GM19099 (cell line): ENCODE measurements around the gene PDCD4.

Experiments
- POLR2A ChIP-seq: IDR thresholded peaks from 3 replicates; pipeline ENCODE4 v1.6.1; 2011; ENCODE audit warnings: low read depth; ENCODE audit not compliant: insufficient read length; ENCODE audit errors: extremely low read depth

Gene PDCD4

DNA sequence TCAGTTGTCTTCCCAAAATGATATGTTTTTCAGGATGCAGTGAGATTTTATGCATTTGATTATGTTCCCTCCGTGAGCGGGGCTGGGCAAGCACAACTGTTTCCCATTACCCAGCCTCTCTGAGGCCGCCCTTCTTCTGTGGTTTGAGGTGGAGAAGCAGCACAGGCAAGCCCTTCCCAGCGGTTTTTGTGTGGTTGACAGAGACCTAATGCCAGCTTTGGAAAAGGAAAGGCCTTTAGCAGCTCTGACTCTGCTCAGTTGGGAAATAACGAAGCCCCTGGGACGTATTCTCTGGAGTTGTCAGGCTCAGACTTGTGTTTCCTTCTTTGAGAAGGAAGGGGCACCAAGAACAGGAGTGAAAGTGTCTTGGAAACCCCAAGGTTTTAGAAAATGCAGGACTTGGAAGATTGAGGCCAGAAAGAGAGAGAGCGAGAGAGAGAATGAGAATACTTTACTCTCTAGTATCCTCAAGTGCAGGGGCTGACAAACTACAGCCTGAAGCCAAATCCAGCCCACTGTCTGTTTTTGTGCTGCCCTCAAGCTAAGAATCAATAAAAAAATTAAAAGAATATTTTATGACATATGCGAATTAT, 20.6 kb upstream of the PDCD4 start:
- TF ChIP-seq POLR2A: no peak

DNA sequence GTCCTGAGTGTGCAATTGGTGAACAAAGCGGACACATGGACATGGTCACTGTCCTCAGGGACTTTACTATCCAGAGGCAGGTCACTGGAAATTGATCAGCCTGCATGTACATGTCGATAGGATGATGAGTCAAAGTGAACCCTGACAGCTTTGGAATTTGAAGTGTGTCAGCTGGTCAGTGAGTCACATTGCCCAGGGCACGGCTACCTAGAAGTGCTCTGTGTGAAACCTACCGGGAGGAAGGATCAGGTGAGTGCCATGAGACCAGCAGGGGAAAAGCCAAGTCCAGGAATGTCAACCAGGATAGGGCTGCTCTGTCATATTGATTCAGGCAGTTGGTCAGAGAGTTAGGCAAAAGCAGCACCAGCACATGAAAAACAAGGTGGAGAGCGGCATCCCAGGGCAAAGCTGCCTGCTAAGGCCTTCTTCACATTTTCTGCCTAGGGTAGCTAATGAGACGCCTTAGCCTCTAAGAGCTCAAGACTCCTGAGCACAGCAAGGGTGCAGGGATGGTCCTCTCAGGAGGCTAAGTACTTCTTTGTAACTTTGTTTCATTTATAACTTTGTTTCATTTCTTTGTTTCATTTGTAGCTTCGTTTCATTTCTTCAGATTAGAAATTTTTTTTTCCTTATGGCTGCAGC, 19.4 kb upstream of the PDCD4 start:
- TF ChIP-seq POLR2A: no peak

DNA sequence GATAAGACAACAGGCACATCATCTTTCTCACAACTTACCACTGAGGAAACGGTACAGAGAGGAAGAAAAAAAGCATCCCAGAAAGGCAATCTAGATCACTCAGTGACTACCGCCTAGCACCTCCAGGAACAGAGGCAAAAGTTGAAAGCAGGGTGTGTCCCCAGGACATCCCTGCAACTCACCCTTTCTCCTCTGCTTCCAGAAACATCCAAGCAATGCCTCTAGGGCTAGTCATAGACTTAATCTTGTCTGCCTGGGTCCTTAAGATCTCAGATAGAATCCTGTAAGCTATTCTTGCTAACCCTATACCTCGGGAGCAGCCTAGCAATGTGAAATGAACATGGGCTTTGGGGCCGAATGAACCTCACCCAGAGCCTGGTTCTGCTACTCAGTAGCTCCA, 18.8 kb upstream of the PDCD4 start:
- TF ChIP-seq POLR2A: no peak

DNA sequence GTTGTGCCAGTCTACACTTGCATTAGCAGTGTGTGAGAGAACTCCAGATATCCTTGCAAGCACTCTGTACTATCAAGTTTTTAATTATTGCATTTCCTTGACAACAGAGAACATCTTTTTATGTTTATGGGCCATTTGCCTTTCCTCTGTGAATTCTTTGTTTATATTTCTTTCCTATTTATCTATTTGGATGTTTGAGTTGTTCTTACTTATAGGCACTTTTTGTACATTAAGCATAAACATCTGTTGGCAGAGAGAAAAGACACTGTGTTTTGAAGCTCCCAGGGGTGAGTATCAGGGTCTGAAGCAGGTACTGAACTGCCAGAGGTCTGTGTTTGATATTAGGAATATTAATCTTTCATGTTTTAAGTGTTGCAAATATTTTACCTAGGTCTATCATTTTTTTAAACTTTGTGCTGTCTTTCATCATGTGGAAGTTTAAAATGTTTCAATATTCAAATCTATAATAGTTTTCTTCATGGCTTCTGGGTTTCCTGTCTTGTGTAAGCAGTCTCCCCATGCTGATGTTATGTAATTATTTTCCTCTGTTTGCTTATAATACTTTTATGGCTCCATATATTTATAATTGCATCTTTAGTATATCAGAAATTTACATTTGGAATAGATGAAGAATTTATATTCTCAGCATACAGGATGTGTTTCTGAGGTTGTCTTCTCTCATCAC, 17.7 kb upstream of the PDCD4 start:
- no peak for TF ChIP-seq POLR2A

DNA sequence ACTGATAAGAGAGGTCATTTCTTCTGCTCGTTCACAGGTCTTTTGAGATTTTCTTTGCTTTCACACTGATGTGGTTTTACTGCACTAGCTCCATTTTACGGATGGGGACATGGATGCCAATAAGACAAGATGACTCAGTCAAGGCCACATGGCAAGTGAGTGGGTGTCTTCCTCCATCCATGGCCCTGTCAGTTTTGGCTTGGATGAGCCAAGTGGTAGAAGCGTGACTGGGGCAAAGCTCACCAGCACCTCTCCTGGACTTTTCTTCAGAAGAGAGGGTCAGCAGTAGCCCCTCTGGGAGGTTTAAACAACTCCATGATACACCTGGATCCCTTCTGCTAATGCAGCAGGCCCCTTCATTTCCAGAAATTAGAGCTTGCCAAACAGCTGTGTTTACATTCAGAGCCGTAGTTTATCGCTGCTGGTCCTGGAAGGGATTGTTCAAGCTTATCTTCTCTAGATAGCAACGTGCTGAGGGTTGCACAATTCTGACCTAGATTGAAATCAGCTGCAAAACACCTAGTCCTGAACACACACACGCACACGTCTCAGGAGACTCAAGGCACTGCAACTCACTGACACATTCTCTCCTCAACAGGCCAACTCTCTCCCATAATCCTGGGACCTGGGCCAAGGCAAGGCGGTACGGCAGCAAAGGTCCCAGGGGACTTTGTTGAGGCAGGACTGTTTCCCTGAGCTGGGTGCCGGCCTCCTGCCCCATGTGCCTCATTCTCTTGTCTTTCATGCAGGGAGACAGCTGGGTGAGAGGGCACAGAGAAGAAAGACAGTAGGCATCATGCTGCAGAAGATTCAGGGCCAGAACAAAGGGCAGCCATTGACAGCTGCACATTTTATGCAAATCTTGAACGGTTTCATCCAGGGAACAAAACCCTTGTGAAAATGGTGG, 14.2 kb upstream of the PDCD4 start:
- TF ChIP-seq POLR2A: no peak

DNA sequence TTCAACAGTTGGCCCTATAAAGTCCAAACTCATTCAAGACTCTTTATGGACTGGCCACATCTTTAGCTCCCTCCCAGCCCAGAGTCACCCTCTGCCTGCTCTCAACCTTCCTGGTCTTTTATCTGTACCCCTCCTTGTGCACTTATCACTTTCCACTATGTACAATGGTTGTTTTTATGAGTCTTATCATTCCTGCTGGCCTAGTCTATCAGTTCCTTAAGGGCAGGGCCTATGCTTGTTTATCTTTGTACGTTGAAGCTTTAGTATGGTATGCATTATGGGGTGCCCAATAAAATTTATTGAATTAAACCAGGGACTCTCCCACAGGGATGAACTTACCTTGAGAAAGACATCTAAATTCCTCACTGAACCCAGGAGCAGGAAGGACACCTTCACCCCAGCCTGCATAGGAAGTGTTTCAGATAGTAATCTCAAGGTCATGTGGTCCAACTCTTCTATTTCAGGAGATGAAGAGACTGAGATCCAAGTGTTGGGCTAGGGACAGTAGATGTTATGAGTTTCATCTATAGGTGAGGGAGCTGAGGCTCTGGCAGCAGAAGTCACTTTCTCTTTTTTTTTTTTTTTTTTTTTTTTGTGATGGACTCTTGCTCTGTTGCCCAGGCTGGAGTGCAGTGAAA, 13.3 kb upstream of the PDCD4 start:
- TF ChIP-seq POLR2A: no peak

DNA sequence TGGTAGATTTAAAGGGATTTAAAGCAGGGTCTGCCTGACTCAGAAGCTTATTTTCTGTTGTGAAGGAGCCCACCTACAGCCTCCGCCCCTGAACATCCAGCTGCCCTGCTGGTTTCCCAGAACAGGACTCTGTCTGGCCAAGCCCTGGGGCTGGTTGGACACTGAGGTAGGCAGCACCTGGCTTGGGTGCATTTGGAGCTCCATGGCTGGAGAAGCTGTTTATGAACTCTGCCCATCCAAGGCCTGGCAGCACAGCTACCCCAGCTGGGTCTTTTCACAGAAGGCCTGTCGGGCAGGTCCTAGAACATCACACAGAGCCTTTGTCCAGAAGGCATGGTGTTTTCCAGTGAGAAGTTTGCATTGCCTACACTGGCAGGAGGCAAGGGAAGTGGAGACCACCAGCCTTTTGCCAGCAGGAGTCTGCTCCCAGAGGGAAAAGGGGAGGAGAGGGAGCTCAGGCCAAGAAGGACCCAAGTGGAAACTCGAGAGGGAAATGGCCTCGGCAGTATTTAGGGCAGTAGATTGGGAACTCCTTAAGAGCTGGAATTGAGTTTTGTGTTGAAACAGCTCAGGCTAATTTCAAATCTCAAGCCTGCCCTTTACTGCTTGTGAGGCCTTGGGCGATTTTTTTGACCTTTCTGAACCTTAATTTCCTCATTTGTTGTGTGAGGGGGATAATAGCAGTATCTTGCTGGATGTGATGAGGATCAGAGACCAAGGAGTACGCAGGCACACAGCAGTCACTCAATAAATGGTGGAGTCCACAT, 12.3 kb upstream of the PDCD4 start:
- no peak for TF ChIP-seq POLR2A

DNA sequence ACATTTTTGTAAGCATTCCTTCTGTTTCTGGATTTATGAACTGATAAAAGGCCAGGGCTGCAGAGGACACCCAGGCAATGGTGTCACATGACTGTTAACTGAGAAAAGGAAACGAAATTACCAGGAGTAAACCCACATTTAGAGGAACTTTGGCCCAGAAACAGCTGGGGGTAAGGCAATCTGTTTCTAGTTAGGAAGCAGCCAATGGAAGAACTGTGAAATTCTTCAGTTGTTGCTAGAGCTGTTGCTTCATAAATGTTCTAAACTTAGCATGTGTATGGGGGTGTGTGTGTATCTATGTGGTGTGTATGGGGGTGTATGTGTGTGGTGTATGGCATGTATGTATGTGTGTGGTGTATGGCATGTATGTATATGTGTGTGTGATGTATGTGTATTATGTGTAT, 11.8 kb upstream of the PDCD4 start:
- TF ChIP-seq POLR2A: no peak

DNA sequence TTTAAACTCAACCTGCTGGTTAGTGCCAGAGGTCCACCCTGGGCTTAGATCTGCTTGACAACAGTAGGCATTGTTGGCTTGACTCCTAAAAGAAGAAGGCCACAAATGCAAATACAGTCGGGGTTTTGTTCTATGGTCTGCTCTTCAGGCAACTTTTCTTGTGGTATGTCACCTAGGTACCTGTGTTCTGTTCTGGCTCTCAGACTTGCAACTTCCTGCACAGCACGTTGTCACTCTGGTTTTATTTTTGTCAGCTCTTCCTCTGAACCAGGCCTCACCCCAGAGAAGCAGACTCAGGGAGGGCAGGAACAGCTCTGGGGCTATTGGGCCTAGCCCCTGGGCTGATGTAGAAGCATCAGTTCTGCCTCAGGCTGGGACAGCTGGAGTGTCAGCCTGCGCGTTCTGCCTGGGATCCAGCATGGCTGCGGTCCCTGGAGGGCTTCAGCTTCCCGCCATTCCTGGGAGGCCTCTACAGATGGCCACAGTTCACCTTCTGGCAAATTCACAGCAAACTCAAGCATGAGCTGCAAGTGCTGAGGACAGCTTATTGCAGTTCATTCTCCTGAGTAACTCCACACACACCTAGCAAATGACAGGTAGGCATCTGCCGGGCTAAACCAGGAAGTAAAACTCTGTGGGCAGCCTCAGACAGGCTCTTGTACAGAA, 11.0 kb upstream of the PDCD4 start:
- peak; percentile 38 for TF ChIP-seq POLR2A

DNA sequence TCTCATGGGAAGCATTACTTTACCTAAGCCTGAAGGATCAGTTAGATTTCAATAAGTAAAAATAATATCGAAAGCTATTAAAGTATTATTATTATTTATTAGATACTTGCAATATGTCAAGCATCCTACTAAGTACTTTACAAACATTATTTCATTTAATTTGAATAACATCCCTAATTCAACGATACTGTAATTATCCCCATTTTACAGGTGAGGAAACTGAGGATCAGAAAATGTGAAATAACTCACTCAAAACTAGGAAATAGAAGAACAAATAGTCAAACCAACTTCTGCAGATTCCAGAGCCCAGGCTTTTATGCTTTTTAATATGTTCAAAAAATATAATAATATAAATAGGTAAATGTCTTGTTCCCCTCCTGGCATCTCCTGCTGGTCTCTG, 10.3 kb upstream of the PDCD4 start:
- TF ChIP-seq POLR2A: no peak

DNA sequence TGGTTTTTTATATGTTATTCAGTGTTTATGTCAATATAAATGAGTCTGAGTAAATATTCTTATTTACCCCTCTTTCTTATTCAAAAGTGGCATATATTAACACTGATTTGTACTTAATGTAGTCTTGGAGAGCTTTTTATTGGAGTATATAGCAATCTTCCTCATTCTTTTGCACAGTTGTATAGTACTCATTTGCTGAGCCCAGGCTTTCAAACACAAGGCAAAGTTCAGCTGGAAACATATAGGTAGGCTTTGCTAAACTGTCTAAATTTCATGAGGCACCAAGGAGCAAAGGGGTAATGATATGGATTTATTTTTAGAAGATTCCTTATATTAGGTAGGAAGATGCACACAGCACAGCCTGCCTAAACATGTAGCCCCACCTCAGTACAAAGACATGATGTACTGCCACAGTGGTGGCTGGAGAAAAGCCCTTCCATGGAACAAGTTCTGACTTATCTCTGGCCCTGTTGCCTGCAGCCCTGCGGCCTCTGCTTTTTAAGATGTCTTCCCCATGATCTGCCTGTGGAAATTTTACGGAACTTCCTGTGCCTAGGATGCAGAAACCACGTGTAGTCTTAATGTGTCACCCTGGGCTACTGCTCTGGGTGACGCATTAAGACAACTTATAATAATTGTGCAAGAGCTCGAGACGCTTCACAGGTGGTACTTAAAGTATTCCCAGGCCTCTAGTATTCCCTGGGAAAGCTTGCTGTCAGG, 9.6 kb upstream of the PDCD4 start:
- no peak for TF ChIP-seq POLR2A

DNA sequence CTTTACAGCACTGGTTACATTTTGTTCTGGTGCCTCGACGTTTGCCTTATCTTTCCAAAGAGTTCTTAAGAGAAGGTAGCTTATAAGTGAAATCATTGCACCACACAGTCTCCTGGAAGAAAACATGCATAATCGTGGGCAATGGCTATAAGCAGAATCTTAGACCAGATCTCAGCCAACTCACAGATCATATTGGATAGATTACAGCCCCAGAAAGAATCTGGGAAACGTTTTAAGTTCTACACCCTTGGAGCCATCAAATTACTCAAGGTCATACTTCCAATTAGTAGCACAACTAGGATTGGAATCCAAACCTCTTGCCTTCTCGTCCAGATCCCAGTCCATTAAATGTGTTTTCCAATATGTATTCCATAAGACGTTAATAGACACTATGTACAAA, 8.8 kb upstream of the PDCD4 start:
- no peak for TF ChIP-seq POLR2A

DNA sequence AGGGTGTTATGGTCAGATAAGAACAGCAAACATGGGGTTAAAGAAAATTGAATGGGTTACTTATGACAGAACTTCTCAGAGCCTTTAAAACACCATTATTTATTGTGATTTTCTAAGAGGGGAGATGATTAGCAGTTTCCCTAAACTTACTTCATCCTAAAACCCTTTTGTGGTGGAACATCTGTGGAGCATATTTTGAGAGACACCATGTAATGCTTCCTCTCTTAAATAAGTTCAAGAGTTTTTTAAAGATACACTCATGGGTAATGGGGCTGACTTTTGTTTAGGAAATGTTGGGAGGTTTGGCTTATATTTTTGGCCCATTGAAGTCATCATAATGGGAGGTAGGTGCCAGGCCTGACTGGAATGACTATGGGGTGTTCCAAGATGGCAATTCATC, 8.4 kb upstream of the PDCD4 start:
- TF ChIP-seq POLR2A: no peak
